B cell (primary cell): ENCODE data around the gene TXNDC5. TPM values are rescaled to one million over a fixed set of nuclear protein-coding genes. Genes with fewer than 3 reads are reported as not detected.

Experiments
- ATAC-seq: fragments of 200-7000 bp; cut with Tn5 transposase; one replicate; pipeline ENCODE4 v1.10.0; 2021; ENCODE audit warnings: low read depth, mild to moderate bottlenecking, moderate number of reproducible peaks, moderate library complexity
- CTCF ChIA-PET: fragments of 350-600 bp; sonication (Branson Sonifier 250); formaldehyde crosslinking; loops from one replicate; lab custom pipeline; 2021; ENCODE audit warnings: antibody characterized with exemption, inconsistent platforms; lab: Charles Lee
- POLR2A ChIA-PET: fragments of 350-600 bp; sonication (Branson Sonifier 250); formaldehyde crosslinking; loops from one replicate; lab custom pipeline; 2021; ENCODE audit warnings: antibody characterized with exemption; lab: Charles Lee
- DNase-seq: peaks from one replicate; pipeline ENCODE4 v3.0.0; 2013
- H2AFZ ChIP-seq: 2 replicates; pipeline ENCODE4 v1.6.1; 2012; ENCODE audit warnings: mild to moderate bottlenecking, low read depth, low read length; ENCODE audit not compliant: insufficient read depth, poor library complexity, severe bottlenecking
- H3K27ac ChIP-seq, 2 donors: 1 replicate in 1 of 2; 2 replicates in 1 of 2; pipeline ENCODE4 v1.5.1; 2012 to 2013; ENCODE audit warnings: low read length in 2 of 2, mild to moderate bottlenecking in 2 of 2, moderate library complexity in 1 of 2
- H3K27me3 ChIP-seq, 4 experiments: fragments of 200-600 bp in 1 of 4; sonication (generic) in 1 of 4; replicated peaks in 1 of 4; 1 replicate in 2 of 4; 2 replicates in 2 of 4; pipeline versions ENCODE4 v1.6.1 to v1.7.0; 2013 to 2016; ENCODE audit warnings: low read length in 3 of 4, mild to moderate bottlenecking in 2 of 4, mixed read lengths in 1 of 4, moderate library complexity in 1 of 4; ENCODE audit not compliant: insufficient read depth in 4 of 4, control insufficient read depth in 3 of 4; ENCODE audit errors: control extremely low read depth in 1 of 4
- H3K36me3 ChIP-seq, 2 experiments: replicated peaks in 1 of 2; 1 replicate in 1 of 2; 2 replicates in 1 of 2; pipeline versions ENCODE4 v1.6.1 to v1.7.1; 2013; ENCODE audit warnings: low read length in 1 of 2; ENCODE audit not compliant: insufficient read depth in 2 of 2, control insufficient read depth in 1 of 2; ENCODE audit errors: control extremely low read depth in 1 of 2, extremely low read depth in 1 of 2
- H3K4me1 ChIP-seq, 2 donors: fragments of 200-600 bp in 1 of 2; sonication (generic) in 1 of 2; 1 replicate in 1 of 2; 2 replicates in 1 of 2; pipeline versions ENCODE4 v1.5.1 to v1.6.1; 2013 to 2017; ENCODE audit warnings: low read length in 2 of 2; ENCODE audit not compliant: control insufficient read depth in 2 of 2, insufficient read depth in 2 of 2
- H3K4me2 ChIP-seq: replicated peaks from 2 replicates; pipeline ENCODE3; 2012; ENCODE audit warnings: mild to moderate bottlenecking, low read depth, low read length; ENCODE audit not compliant: poor library complexity, severe bottlenecking
- H3K4me3 ChIP-seq, 5 experiments: fragments of 200-600 bp in 1 of 5; sonication (generic) in 1 of 5; 1 replicate in 3 of 5; 2 replicates in 2 of 5; pipeline versions ENCODE4 v1.5.1 to v1.7.0; 2011 to 2016; ENCODE audit warnings: low read length in 4 of 5, mild to moderate bottlenecking in 4 of 5, low read depth in 2 of 5, control low read depth in 1 of 5, moderate library complexity in 1 of 5; ENCODE audit not compliant: insufficient read depth in 1 of 5; ENCODE audit errors: control extremely low read depth in 1 of 5, extremely low read depth in 1 of 5
- H3K79me2 ChIP-seq: fragments of 200-600 bp; sonication (generic); one replicate; pipeline ENCODE4 v1.6.0; 2016; ENCODE audit warnings: low read length; ENCODE audit not compliant: control insufficient read depth, insufficient read depth
- H3K9ac ChIP-seq: fragments of 200-600 bp; sonication (generic); 2 replicates; pipeline ENCODE4 v1.6.1; 2017; ENCODE audit warnings: mild to moderate bottlenecking, low read length, moderate library complexity
- H3K9me3 ChIP-seq, 3 donors: one replicate each; pipeline versions ENCODE4 v1.6.1 to v1.7.1; 2013; ENCODE audit warnings: low read length in 2 of 3; ENCODE audit not compliant: control insufficient read depth in 2 of 3, insufficient read depth in 1 of 3; ENCODE audit errors: control extremely low read depth in 1 of 3
- H4K20me1 ChIP-seq: 2 replicates; pipeline ENCODE4 v1.6.0; 2012; ENCODE audit warnings: mild to moderate bottlenecking, low read length; ENCODE audit not compliant: insufficient read depth, control insufficient read depth, poor library complexity, severe bottlenecking
- H3K27ac Mint-ChIP-seq: one replicate; pipeline ENCODE4 v1.8.0; 2021; ENCODE audit warnings: mixed read lengths
- H3K27me3 Mint-ChIP-seq: one replicate; pipeline ENCODE4 v1.8.0; 2021; ENCODE audit warnings: mixed read lengths
- H3K4me1 Mint-ChIP-seq: one replicate; pipeline ENCODE4 v1.8.0; 2021; ENCODE audit warnings: mixed read lengths
- H3K4me3 Mint-ChIP-seq: one replicate; pipeline ENCODE4 v1.8.0; 2021; ENCODE audit warnings: mixed read lengths
- H3K9me3 Mint-ChIP-seq: one replicate; pipeline ENCODE4 v1.8.0; 2022; ENCODE audit warnings: mixed read lengths; ENCODE audit not compliant: insufficient read depth
- EZH2 ChIP-seq: IDR thresholded peaks from 2 replicates; pipeline ENCODE4 v1.6.1; 2012; ENCODE audit warnings: borderline replicate concordance, low read depth, mild to moderate bottlenecking, moderate library complexity, low read length; ENCODE audit not compliant: insufficient read depth, poor library complexity, severe bottlenecking
- WGBS: methylation state at CpG from one replicate; pipeline ENCODE4 v1.1.5; 2013; ENCODE audit warnings: missing lambda C conversion rate; ENCODE audit not compliant: insufficient coverage; 5-methylcytosine and 5-hydroxymethylcytosine counted together
- intact Hi-C: fragments of 100-400 bp; cut with micrococcal nuclease; formaldehyde crosslinking; loops from one replicate; pipeline ENCODE4 v1.10.0; 2022
- polyA plus RNA-seq: library from polyadenylated mRNA; depleted of rRNA; stranded (reverse); fragments of >200 nt; gene quantifications from 2 replicates; pipeline ENCODE4 v1.2.3, GENCODE V29; 2012
- total RNA-seq, 2 donors: library from RNA; stranded (reverse); fragments of 120-200 nt in 1 of 2; gene quantifications; 1 replicate in 1 of 2; 2 replicates in 1 of 2; pipeline versions ENCODE4 v1.2.3 to v1.2.4, GENCODE V29; 2013 to 2022
- TF ChIP-seq, protein P1 (sequence below): fragments of 200-600 bp; IDR thresholded peaks from one replicate; pipeline ENCODE4 v1.8.0; 2022; ENCODE audit warnings: antibody characterized with exemption, mild to moderate bottlenecking

The TXNDC5 gene
- total and polyA plus RNA-seq, 2 donors (not counting 1 experiment from before 2014, with no cell fraction given), result 62.6 to 91.9 TPM

- Histone ChIP-seq H3K4me3 (no peak overlapping the region), H3K4me2 (peak overlapping the region; percentile 54), H3K27me3 (no peaks in the 10 kb centered on the region), H2AFZ (peak overlapping the region; percentile 60), H3K79me2 (no peaks in the 10 kb centered on the region), H3K27ac (peak overlapping the region; percentile 35 to 66), H4K20me1 (no peaks in the 10 kb centered on the region), H3K4me1 (peaks cover 34 to 40% of the 10 kb centered on the region in 2 donors), H3K36me3 (no peaks in the 10 kb centered on the region), H3K9me3 (peaks cover 0 to 3% (median 0%) of the 10 kb centered on the region in 3 donors), H3K9ac (no peak overlapping the region)
- CTCF ChIA-PET, result interaction anchor here (0.8 to 2.4 kb wide), 3 partner anchors 21 to 216 kb away, joined by 3 to 8 read pairs (median 8); no protein-coding TSS in a partner anchor
- intact Hi-C loops, result loop anchor here (2.0 kb wide), 1 partner anchor 28 kb away; the partner anchor contains the start of gene TXNDC5
- POLR2A ChIA-PET, result interaction anchor here (0.6 kb wide), 1 partner anchor 239 kb away, joined by 5 read pairs; no protein-coding TSS in a partner anchor
- ATAC-seq, result no peak
- Mint-ChIP-seq H3K27ac (peak overlapping the region; percentile 62), H3K9me3 (no peaks in the 10 kb centered on the region), H3K4me3 (peak overlapping the region; percentile 13), H3K4me1 (peaks cover 40% of the 10 kb centered on the region), H3K27me3 (no peaks in the 10 kb centered on the region)
- peak; percentile 64 for DNase-seq
- 6% methylated on average over 2 of the region's 4 CpGs for WGBS
- TF ChIP-seq EZH2, result no peak
- TF ChIP-seq, protein P1, sequence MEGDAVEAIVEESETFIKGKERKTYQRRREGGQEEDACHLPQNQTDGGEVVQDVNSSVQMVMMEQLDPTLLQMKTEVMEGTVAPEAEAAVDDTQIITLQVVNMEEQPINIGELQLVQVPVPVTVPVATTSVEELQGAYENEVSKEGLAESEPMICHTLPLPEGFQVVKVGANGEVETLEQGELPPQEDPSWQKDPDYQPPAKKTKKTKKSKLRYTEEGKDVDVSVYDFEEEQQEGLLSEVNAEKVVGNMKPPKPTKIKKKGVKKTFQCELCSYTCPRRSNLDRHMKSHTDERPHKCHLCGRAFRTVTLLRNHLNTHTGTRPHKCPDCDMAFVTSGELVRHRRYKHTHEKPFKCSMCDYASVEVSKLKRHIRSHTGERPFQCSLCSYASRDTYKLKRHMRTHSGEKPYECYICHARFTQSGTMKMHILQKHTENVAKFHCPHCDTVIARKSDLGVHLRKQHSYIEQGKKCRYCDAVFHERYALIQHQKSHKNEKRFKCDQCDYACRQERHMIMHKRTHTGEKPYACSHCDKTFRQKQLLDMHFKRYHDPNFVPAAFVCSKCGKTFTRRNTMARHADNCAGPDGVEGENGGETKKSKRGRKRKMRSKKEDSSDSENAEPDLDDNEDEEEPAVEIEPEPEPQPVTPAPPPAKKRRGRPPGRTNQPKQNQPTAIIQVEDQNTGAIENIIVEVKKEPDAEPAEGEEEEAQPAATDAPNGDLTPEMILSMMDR, result no peak
Measured at GRCh38 chr6:7938562-7939183, 28.1 kb upstream of the TXNDC5 start.

DNA sequence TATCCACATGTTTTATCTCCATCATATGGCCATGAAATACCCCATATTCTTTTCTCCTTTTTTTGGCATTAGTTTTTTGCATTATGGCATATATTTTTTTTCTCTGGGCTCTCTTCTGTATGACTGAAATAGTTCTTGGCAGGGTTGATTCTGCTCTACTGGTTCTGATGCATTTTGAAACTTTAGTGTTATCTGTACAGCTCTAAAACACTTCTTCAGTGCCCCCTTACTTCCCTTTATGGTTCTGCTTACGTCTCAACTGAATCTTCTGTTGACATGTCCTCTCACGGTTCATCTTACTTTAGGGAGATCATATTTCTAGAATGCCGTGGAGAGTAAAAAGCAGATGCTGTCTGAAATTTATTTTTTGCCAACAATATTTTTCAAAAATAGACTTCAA, 23.2 kb upstream of the TXNDC5 start:
- Histone ChIP-seq H2AFZ (no peak overlapping the region), H3K4me3 (no peak overlapping the region), H3K27me3 (no peaks in the 10 kb centered on the region), H3K9me3 (peaks cover 0 to 3% (median 0%) of the 10 kb centered on the region in 3 donors), H3K9ac (no peak overlapping the region), H3K4me1 (peaks cover 26 to 31% of the 10 kb centered on the region in 2 donors), H3K27ac (peak overlapping the region; percentile 44 to 68), H3K79me2 (no peaks in the 10 kb centered on the region), H4K20me1 (no peaks in the 10 kb centered on the region), H3K4me2 (peak overlapping the region; percentile 40), H3K36me3 (no peaks in the 10 kb centered on the region)
- intact Hi-C loops, result loop anchor here (2.0 kb wide), 1 partner anchor 17 kb away; no protein-coding TSS in a partner anchor
- Mint-ChIP-seq H3K27ac (peak overlapping the region; percentile 29), H3K27me3 (no peaks in the 10 kb centered on the region), H3K9me3 (no peaks in the 10 kb centered on the region), H3K4me1 (peaks cover 32% of the 10 kb centered on the region), H3K4me3 (peak overlapping the region; percentile 3)
- DNase-seq, result peak; percentile 75
- TF ChIP-seq, protein P1, result no peak
- TF ChIP-seq EZH2, result no peak
- POLR2A ChIA-PET, result interaction anchor here (0.5 to 0.6 kb wide), 2 partner anchors 24 to 28 kb away, joined by 3 to 8 read pairs; no protein-coding TSS in a partner anchor
- peak; percentile 94 for ATAC-seq
- no CpG with 5 or more reads among the region's 3 CpGs for WGBS
- CTCF ChIA-PET, result interaction anchor here (1.0 to 1.4 kb wide), 3 partner anchors 17 to 209 kb away, joined by 3 to 6 read pairs (median 3); no protein-coding TSS in a partner anchor
